ENCODE data around the gene WSB2. TPM values are rescaled to one million over a fixed set of nuclear protein-coding genes. Genes with fewer than 3 reads are reported as not detected.

The WSB2 gene
- total RNA-seq, 6 experiments from 2014 or later, result 140 to 168 (median 149) TPM

- H3K4me3 Mint-ChIP-seq, result peak overlapping the region; percentile 88
- no peaks in the 10 kb centered on the region for H3K9me3 Mint-ChIP-seq
- H3K4me1 Mint-ChIP-seq (ENCODE audit: low read depth), result peaks cover 45% of the 10 kb centered on the region
- DNase-seq, result peak; percentile 55
- H3K27me3 Mint-ChIP-seq (ENCODE audit: insufficient read depth), result peaks cover 10% of the 10 kb centered on the region
- TF ChIP-seq CTCF (IDR thresholded peaks at IDR 0.05), result no peak
- peak overlapping the region; percentile 90 for H3K27ac Mint-ChIP-seq
- H3K36me3 Mint-ChIP-seq (ENCODE audit: low read depth), result peaks cover 20% of the 10 kb centered on the region
These were observed 1.2 kb upstream of the WSB2 start for GRCh38 chr12:118061873-118062843.

DNA sequence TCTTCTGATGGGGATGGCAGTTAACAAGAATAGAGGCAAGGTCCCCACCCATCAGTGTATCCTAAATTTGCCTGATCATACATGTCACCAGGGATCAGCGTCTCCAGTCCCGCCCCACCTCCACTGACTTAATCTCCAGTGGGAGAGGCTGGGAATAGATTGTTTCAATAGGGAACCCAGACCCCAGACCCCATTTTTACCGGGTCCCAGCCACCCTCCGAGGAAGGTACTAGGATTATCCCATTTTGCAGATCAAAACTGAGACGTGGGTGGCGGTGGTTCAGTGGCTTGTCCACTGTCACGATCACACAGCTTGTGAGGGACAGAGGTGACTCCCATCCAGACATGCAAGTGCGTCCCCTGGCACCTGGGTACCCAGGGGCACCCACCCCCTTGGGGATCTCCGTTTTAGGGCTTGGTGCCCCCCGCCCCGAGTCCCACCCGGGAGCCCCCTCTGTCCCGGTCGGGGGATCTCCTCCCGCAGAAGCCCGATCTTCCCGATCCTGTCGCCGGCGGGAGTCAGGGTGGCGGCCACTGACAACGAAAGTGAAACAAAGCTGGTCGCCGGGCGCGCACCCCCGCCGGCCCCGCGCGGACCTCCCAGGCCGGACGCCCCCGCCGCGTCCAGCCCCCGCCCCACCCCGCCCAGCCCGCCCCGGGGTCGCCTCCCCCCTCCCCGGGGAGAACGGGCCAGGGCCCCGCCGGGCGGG lies 523 bp downstream of the WSB2 start:
- no peaks in the 10 kb centered on the region for H3K9me3 Mint-ChIP-seq
- H3K4me1 Mint-ChIP-seq (ENCODE audit: low read depth), result peaks cover 61% of the 10 kb centered on the region
- H3K27me3 Mint-ChIP-seq (ENCODE audit: insufficient read depth), result peaks cover 8% of the 10 kb centered on the region
- no peak for TF ChIP-seq CTCF (IDR thresholded peaks at IDR 0.05)
- peaks cover 19% of the 10 kb centered on the region for H3K36me3 Mint-ChIP-seq (ENCODE audit: low read depth)
- no peak for DNase-seq
- H3K27ac Mint-ChIP-seq, result peak overlapping the region; percentile 100
- H3K4me3 Mint-ChIP-seq, result peak overlapping the region; percentile 99

DNA sequence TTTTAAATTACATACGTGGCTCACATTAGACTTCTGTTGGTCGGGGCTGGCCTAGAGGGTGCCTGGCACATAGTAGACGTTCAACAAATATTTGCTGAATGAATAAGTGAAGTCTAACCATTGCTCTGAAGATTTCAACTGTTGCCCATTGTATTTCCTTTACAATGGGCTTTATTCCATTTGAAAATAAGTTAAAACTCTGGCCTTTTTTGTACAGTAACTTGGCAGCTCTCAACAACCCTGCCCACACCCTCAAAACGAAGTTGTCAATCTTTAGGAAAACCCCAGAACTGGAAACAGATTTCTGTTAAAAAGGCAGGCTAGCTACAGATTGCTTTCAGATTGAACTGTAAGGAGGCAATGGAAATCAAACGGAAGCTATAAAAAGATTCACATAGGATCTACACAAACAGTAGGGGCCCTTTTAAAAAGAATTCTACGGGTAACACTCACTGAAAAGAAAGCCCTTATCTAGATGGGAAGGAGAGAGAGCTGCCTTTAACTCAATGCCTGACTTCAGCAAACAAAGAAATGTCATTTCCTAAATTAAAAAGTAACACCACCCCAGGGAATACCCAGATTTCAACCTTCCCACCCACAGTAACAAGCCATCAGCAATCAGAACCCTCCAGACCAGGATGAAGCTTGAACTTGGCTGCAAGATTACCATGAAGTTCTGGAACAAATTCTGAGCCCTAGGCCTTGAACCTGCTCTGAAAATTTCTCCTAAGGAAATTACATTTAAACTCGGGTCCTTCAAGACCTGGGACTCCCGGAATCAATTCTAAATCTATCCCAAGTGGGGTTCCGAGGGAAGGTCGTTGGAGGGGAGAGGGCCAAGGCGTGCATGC lies 1.4 kb downstream of the WSB2 start:
- Mint-ChIP-seq H3K4me1 (ENCODE audit: low read depth) (peaks cover 64% of the 10 kb centered on the region), H3K27ac (peak overlapping the region; percentile 100), H3K27me3 (ENCODE audit: insufficient read depth) (peaks cover 8% of the 10 kb centered on the region), H3K36me3 (ENCODE audit: low read depth) (peaks cover 24% of the 10 kb centered on the region), H3K9me3 (no peaks in the 10 kb centered on the region), H3K4me3 (peak overlapping the region; percentile 99)
- peak; percentile 49 for DNase-seq
- no peak for TF ChIP-seq CTCF (IDR thresholded peaks at IDR 0.05)

DNA sequence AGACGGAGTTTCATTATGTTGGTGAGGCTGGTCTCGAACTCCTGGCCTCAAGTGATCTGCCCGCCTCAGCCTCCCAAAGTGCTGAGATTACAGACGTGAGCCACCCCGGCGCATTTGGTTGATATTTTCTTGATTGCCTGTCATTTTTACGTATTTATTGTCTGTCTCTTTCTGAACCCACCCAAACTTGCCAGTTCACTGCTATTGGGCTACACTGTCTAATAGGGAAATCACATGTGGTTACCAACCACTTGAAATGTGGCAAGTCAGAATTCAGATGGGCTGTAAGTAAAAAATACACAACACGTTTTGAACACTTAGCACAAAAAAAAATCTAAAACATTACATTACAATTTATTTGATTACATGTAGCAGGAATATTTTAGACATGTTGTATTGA lies 2.1 kb downstream of the WSB2 start:
- Mint-ChIP-seq H3K27me3 (ENCODE audit: insufficient read depth) (peaks cover 8% of the 10 kb centered on the region), H3K4me3 (peak overlapping the region; percentile 99), H3K9me3 (no peaks in the 10 kb centered on the region), H3K4me1 (ENCODE audit: low read depth) (peaks cover 59% of the 10 kb centered on the region), H3K36me3 (ENCODE audit: low read depth) (peaks cover 25% of the 10 kb centered on the region), H3K27ac (peak overlapping the region; percentile 100)
- DNase-seq, result no peak
- TF ChIP-seq CTCF (IDR thresholded peaks at IDR 0.05), result no peak

- Mint-ChIP-seq H3K36me3 (ENCODE audit: low read depth) (peaks cover 31% of the 10 kb centered on the region), H3K27ac (0 out of 2 replicates have a peak overlapping the region, but pooled peaks have one; percentile 21), H3K4me1 (ENCODE audit: low read depth) (peaks cover 59% of the 10 kb centered on the region), H3K4me3 (no peak overlapping the region), H3K9me3 (no peaks in the 10 kb centered on the region), H3K27me3 (ENCODE audit: insufficient read depth) (peaks cover 8% of the 10 kb centered on the region)
- TF ChIP-seq CTCF (IDR thresholded peaks at IDR 0.05), result no peak
- DNase-seq, result no peak
These were observed 2.8 kb downstream of the WSB2 start for GRCh38 chr12:118058227-118058626.
